Measurements from ENCODE around the gene ADAT1. TPM values are rescaled to one million over a fixed set of nuclear protein-coding genes. Genes with fewer than 3 reads are reported as not detected.

ADAT1 gene
- total and polyA plus RNA-seq, 10 of the 15 experiments (the other 5 are each of a cell fraction or from before 2014, with no cell fraction given): 26.2 to 77.4 (median 55.8) TPM

DNA sequence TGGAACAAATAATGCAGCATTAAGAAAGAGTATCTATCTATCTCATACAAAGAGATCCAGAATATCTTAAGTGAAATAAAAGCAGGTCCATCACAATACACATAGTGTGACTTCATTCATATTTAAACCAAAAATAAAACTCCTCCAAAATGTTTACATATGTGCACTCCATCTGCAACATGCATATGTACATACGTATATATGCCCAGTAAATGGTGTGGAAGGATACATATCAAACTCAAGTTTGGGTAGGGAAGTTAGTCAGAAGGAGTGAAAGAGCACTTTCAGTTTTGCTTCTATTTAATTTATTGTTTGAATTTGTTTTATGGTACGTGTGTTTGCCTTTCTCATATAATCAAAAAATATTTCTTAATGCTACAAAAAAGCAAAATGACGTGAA lies 12.0 kb upstream of the ADAT1 start:
- Histone ChIP-seq H3K9me3 (replicated peaks; ENCODE audit: control insufficient read depth, insufficient read depth, low read length) (no peaks in the 10 kb centered on the region), H4K20me1 (ENCODE audit: control insufficient read depth, insufficient read depth) (no peaks in the 10 kb centered on the region), H3K79me2 (ENCODE audit: control insufficient read depth, insufficient read depth, low read length) (no peaks in the 10 kb centered on the region), H3K4me3 (no peak overlapping the region), H3K4me2 (ENCODE audit: control insufficient read depth, insufficient read depth) (no peak overlapping the region), H3K9ac (ENCODE audit: control insufficient read depth, insufficient read depth, low read length) (no peak overlapping the region), H3K4me1 (ENCODE audit: control insufficient read depth, insufficient read depth, low read length) (no peaks in the 10 kb centered on the region), H3K27ac (ENCODE audit: control insufficient read depth, insufficient read depth) (no peak overlapping the region), H2AFZ (ENCODE audit: control insufficient read depth, low read depth, low read length) (no peak overlapping the region), H3K27me3 (replicated peaks in 1 of 2; ENCODE audit: control insufficient read depth in 2 of 2, insufficient read depth in 2 of 2, low read length in 1 of 2) (no peaks in the 10 kb centered on the region), H3K36me3 (ENCODE audit: control insufficient read depth in 2 of 2, insufficient read depth in 2 of 2, low read length in 1 of 2) (peaks cover 15 to 43% of the 10 kb centered on the region in 2 experiments)
- ChIA-PET RAD21 (ENCODE audit: unreplicated experiment) (no interaction called here), CTCF (interaction anchor here (0.7 to 1.1 kb wide), 2 partner anchors 10 to 12 kb away, joined by 3 read pairs; partner anchors contain the start of genes KARS1 and TERF2IP), POLR2A (no interaction called here), SMC1A (ENCODE audit: uncharacterized antibody, unreplicated experiment) (interaction anchor here (0.6 kb wide), 1 partner anchor 37 kb away, joined by 5 read pairs; no protein-coding TSS in a partner anchor)
- ATAC-seq (no peak), FAIRE-seq (no peak), DNase-seq (ENCODE audit: low read depth, low spot score) (no peak)
- intact Hi-C loops (cut with micrococcal nuclease; ENCODE audit: unreplicated experiment): no loop called here
- BruUV-seq (replicated peaks): no TSS peak
- TF ChIP-seq FOS (IDR thresholded peaks at IDR 0.05; ENCODE audit: borderline replicate concordance, extremely low read depth, insufficient read length) (no peak), BCL11A (IDR thresholded peaks at IDR 0.05; ENCODE audit: low read depth, low read length) (no peak), STAT3 (IDR thresholded peaks at IDR 0.05; ENCODE audit: low read depth, low read length) (no peak), KLF5 (IDR thresholded peaks at IDR 0.05; ENCODE audit: partially characterized antibody) (no peak), BMI1 (IDR thresholded peaks at IDR 0.05; ENCODE audit: borderline replicate concordance) (no peak), TBL1XR1 (IDR thresholded peaks at IDR 0.05; ENCODE audit: low read depth, low read length) (no peak), FOXK2 (IDR thresholded peaks at IDR 0.05) (no peak), SREBF2 (IDR thresholded peaks at IDR 0.05; ENCODE audit: low read length) (no peak), TCF7 (IDR thresholded peaks at IDR 0.05; ENCODE audit: borderline replicate concordance) (no peak)
- TF ChIP-seq, protein P1, sequence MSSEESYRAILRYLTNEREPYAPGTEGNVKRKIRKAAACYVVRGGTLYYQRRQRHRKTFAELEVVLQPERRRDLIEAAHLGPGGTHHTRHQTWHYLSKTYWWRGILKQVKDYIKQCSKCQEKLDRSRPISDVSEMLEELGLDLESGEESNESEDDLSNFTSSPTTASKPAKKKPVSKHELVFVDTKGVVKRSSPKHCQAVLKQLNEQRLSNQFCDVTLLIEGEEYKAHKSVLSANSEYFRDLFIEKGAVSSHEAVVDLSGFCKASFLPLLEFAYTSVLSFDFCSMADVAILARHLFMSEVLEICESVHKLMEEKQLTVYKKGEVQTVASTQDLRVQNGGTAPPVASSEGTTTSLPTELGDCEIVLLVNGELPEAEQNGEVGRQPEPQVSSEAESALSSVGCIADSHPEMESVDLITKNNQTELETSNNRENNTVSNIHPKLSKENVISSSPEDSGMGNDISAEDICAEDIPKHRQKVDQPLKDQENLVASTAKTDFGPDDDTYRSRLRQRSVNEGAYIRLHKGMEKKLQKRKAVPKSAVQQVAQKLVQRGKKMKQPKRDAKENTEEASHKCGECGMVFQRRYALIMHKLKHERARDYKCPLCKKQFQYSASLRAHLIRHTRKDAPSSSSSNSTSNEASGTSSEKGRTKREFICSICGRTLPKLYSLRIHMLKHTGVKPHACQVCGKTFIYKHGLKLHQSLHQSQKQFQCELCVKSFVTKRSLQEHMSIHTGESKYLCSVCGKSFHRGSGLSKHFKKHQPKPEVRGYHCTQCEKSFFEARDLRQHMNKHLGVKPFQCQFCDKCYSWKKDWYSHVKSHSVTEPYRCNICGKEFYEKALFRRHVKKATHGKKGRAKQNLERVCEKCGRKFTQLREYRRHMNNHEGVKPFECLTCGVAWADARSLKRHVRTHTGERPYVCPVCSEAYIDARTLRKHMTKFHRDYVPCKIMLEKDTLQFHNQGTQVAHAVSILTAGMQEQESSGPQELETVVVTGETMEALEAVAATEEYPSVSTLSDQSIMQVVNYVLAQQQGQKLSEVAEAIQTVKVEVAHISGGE (CRISPR knock-in tag; IDR thresholded peaks at IDR 0.05): no peak
- TF ChIP-seq, protein P2, sequence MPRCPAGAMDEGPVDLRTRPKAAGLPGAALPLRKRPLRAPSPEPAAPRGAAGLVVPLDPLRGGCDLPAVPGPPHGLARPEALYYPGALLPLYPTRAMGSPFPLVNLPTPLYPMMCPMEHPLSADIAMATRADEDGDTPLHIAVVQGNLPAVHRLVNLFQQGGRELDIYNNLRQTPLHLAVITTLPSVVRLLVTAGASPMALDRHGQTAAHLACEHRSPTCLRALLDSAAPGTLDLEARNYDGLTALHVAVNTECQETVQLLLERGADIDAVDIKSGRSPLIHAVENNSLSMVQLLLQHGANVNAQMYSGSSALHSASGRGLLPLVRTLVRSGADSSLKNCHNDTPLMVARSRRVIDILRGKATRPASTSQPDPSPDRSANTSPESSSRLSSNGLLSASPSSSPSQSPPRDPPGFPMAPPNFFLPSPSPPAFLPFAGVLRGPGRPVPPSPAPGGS (IDR thresholded peaks at IDR 0.05; ENCODE audit: borderline replicate concordance, insufficient read depth, low read depth, low read length, poor library complexity, severe bottlenecking): no peak
- TF ChIP-seq, protein P3, sequence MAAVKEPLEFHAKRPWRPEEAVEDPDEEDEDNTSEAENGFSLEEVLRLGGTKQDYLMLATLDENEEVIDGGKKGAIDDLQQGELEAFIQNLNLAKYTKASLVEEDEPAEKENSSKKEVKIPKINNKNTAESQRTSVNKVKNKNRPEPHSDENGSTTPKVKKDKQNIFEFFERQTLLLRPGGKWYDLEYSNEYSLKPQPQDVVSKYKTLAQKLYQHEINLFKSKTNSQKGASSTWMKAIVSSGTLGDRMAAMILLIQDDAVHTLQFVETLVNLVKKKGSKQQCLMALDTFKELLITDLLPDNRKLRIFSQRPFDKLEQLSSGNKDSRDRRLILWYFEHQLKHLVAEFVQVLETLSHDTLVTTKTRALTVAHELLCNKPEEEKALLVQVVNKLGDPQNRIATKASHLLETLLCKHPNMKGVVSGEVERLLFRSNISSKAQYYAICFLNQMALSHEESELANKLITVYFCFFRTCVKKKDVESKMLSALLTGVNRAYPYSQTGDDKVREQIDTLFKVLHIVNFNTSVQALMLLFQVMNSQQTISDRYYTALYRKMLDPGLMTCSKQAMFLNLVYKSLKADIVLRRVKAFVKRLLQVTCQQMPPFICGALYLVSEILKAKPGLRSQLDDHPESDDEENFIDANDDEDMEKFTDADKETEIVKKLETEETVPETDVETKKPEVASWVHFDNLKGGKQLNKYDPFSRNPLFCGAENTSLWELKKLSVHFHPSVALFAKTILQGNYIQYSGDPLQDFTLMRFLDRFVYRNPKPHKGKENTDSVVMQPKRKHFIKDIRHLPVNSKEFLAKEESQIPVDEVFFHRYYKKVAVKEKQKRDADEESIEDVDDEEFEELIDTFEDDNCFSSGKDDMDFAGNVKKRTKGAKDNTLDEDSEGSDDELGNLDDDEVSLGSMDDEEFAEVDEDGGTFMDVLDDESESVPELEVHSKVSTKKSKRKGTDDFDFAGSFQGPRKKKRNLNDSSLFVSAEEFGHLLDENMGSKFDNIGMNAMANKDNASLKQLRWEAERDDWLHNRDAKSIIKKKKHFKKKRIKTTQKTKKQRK (IDR thresholded peaks at IDR 0.05; ENCODE audit: low read depth, low read length): no peak
- in situ Hi-C loops (cut with MboI): no loop called here
- 95% methylated on average over 3 of the region's 3 CpGs for WGBS (ENCODE audit: insufficient coverage, insufficient replicate concordance, low lambda C conversion rate, missing lambda C conversion rate)

Data from GM12878 (cell line).